CD4-positive, alpha-beta memory T cell (primary cell): ENCODE results near the gene KCNQ1. TPM values are rescaled to one million over a fixed set of nuclear protein-coding genes. Genes with fewer than 3 reads are reported as not detected.

Experiments used
- CTCF ChIA-PET: fragments of 350-600 bp; sonication (Branson Sonifier 250); formaldehyde crosslinking; loops from one replicate; lab custom pipeline; 2021; ENCODE audit warnings: inconsistent platforms; ENCODE audit not compliant: partially characterized antibody; lab: Charles Lee
- POLR2A ChIA-PET: fragments of 350-600 bp; sonication (Branson Sonifier 250); formaldehyde crosslinking; loops from one replicate; lab custom pipeline; 2021; ENCODE audit not compliant: partially characterized antibody; lab: Charles Lee
- DNase-seq, 5 donors: peaks; one replicate each; pipeline versions ENCODE4 v3.0.0 to v3.0.0-alpha.2; 2020 to 2022; ENCODE audit warnings: mixed read lengths in 1 of 5
- H3K27ac ChIP-seq: one replicate; pipeline ENCODE4 v1.7.0; 2013; ENCODE audit warnings: low read depth, low read length
- H3K27me3 ChIP-seq: 2 replicates; pipeline ENCODE4 v1.7.0; 2013; ENCODE audit warnings: mild to moderate bottlenecking, low read length, moderate library complexity; ENCODE audit not compliant: insufficient read depth
- H3K36me3 ChIP-seq: 2 replicates; pipeline ENCODE4 v1.7.0; 2013; ENCODE audit warnings: mild to moderate bottlenecking, low read length, moderate library complexity; ENCODE audit not compliant: insufficient read depth
- H3K4me1 ChIP-seq: 2 replicates; pipeline ENCODE4 v1.7.0; 2013; ENCODE audit warnings: mild to moderate bottlenecking, low read length, moderate library complexity; ENCODE audit not compliant: insufficient read depth
- H3K4me3 ChIP-seq, 2 donors: one replicate each; pipeline ENCODE4 v1.7.0; 2013; ENCODE audit warnings: low read length in 2 of 2, mild to moderate bottlenecking in 1 of 2
- H3K9me3 ChIP-seq, 2 donors: one replicate each; pipeline ENCODE4 v1.7.0; 2013; ENCODE audit warnings: low read length in 2 of 2, control low read depth in 1 of 2; ENCODE audit not compliant: control insufficient read depth in 1 of 2
- H3K27ac Mint-ChIP-seq, 7 donors: one replicate each; pipeline ENCODE4 v1.8.0; 2020 to 2021; ENCODE audit warnings: mixed read lengths in 7 of 7, mild to moderate bottlenecking in 6 of 7, inconsistent platforms in 3 of 7, moderate library complexity in 3 of 7
- H3K27me3 Mint-ChIP-seq, 2 donors: one replicate each; pipeline ENCODE4 v1.8.0; 2020 to 2021; ENCODE audit warnings: mixed read lengths in 2 of 2
- H3K36me3 Mint-ChIP-seq, 2 donors: one replicate each; pipeline ENCODE4 v1.8.0; 2020 to 2021; ENCODE audit warnings: mixed read lengths in 2 of 2, inconsistent platforms in 1 of 2, mild to moderate bottlenecking in 1 of 2
- H3K4me1 Mint-ChIP-seq, 4 donors: one replicate each; pipeline ENCODE4 v1.8.0; 2020 to 2021; ENCODE audit warnings: mixed read lengths in 4 of 4, mild to moderate bottlenecking in 1 of 4
- H3K4me3 Mint-ChIP-seq, 8 donors: one replicate each; pipeline ENCODE4 v1.8.0; 2020 to 2021; ENCODE audit warnings: mixed read lengths in 8 of 8, mild to moderate bottlenecking in 7 of 8, moderate library complexity in 6 of 8, inconsistent platforms in 3 of 8
- H3K9me3 Mint-ChIP-seq, 8 donors: one replicate each; pipeline ENCODE4 v1.8.0; 2020 to 2021; ENCODE audit warnings: mixed read lengths in 8 of 8, mild to moderate bottlenecking in 5 of 8, inconsistent platforms in 3 of 8, moderate library complexity in 1 of 8
- intact Hi-C: fragments of 100-400 bp; cut with micrococcal nuclease; formaldehyde crosslinking; loops from one replicate; pipeline ENCODE4 v1.15.1; 2023
- polyA plus RNA-seq, 2 donors: library from polyadenylated mRNA; unstranded; fragments of 300-500 nt; fragmentation: Illumina TruSeq; gene quantifications; one replicate each; pipeline ENCODE4 v1.2.3, GENCODE V29; 2021
- total RNA-seq, 2 experiments: library from RNA; stranded (reverse); gene quantifications; one replicate each; pipeline ENCODE4 v1.2.3, GENCODE V29; 2021

KCNQ1 gene
- total and polyA plus RNA-seq, 4 experiments from 2014 or later = 5.4 to 21.7 (median 21.5) TPM

- Histone ChIP-seq H3K4me3 (no peak overlapping the region), H3K36me3 (no peaks in the 10 kb centered on the region), H3K9me3 (no peaks in the 10 kb centered on the region), H3K4me1 (no peaks in the 10 kb centered on the region), H3K27ac (no peak overlapping the region), H3K27me3 (no peaks in the 10 kb centered on the region)
- no peaks in the 10 kb centered on the region for H3K27me3 Mint-ChIP-seq
- CTCF ChIA-PET = no interaction called here
- POLR2A ChIA-PET = no interaction called here
- intact Hi-C loops = no loop called here
- H3K4me1 Mint-ChIP-seq = no peaks in the 10 kb centered on the region
- DNase-seq = no peak
- no peak overlapping the region for H3K27ac Mint-ChIP-seq
- no peaks in the 10 kb centered on the region for H3K9me3 Mint-ChIP-seq
- peaks cover 4 to 15% of the 10 kb centered on the region in 2 donors for H3K36me3 Mint-ChIP-seq
- no peak overlapping the region for H3K4me3 Mint-ChIP-seq
Measured at GRCh38 chr11:2584812-2585565, 140.2 kb downstream of the KCNQ1 start.

- Histone ChIP-seq H3K9me3 (no peaks in the 10 kb centered on the region), H3K27ac (no peak overlapping the region), H3K4me3 (no peak overlapping the region), H3K4me1 (no peaks in the 10 kb centered on the region), H3K36me3 (no peaks in the 10 kb centered on the region), H3K27me3 (no peaks in the 10 kb centered on the region)
- Mint-ChIP-seq H3K27me3 (no peaks in the 10 kb centered on the region), H3K27ac (no peak overlapping the region), H3K9me3 (no peaks in the 10 kb centered on the region), H3K36me3 (peaks cover 10 to 20% of the 10 kb centered on the region in 2 donors), H3K4me3 (no peak overlapping the region), H3K4me1 (no peaks in the 10 kb centered on the region)
- intact Hi-C loops = no loop called here
- ChIA-PET POLR2A (no interaction called here), CTCF (no interaction called here)
- DNase-seq = no peak
Measured at GRCh38 chr11:2585566-2586086, 140.8 kb downstream of the KCNQ1 start.

GRCh38 chr11:2586087-2586792, 141.4 kb downstream of the KCNQ1 start:
- H3K9me3 ChIP-seq = no peaks in the 10 kb centered on the region

GRCh38 chr11:2586793-2587131, 142.0 kb downstream of the KCNQ1 start:
- CTCF ChIA-PET = no interaction called here
- Mint-ChIP-seq H3K27ac (no peak overlapping the region), H3K36me3 (peaks cover 14 to 26% of the 10 kb centered on the region in 2 donors), H3K9me3 (no peaks in the 10 kb centered on the region), H3K4me3 (no peak overlapping the region), H3K4me1 (no peaks in the 10 kb centered on the region), H3K27me3 (no peaks in the 10 kb centered on the region)
- POLR2A ChIA-PET = no interaction called here
- no peak for DNase-seq
- Histone ChIP-seq H3K36me3 (no peaks in the 10 kb centered on the region), H3K9me3 (no peaks in the 10 kb centered on the region), H3K27me3 (no peaks in the 10 kb centered on the region), H3K4me3 (no peak overlapping the region), H3K4me1 (no peaks in the 10 kb centered on the region), H3K27ac (no peak overlapping the region)
- intact Hi-C loops = no loop called here

More at GRCh38 chr11:2586087-2586792, 141.4 kb downstream of the KCNQ1 start:
- no peak for DNase-seq
- H3K4me3 ChIP-seq = no peak overlapping the region
- ChIA-PET POLR2A (no interaction called here), CTCF (no interaction called here)
- no peak overlapping the region for H3K27ac Mint-ChIP-seq
- H3K4me3 Mint-ChIP-seq = no peak overlapping the region
- H3K27me3 ChIP-seq = no peaks in the 10 kb centered on the region
- no peaks in the 10 kb centered on the region for H3K4me1 Mint-ChIP-seq
- H3K4me1 ChIP-seq = no peaks in the 10 kb centered on the region
- H3K36me3 Mint-ChIP-seq = peaks cover 14 to 23% of the 10 kb centered on the region in 2 donors
- H3K27me3 Mint-ChIP-seq = no peaks in the 10 kb centered on the region
- no peaks in the 10 kb centered on the region for H3K9me3 Mint-ChIP-seq
- H3K36me3 ChIP-seq = no peaks in the 10 kb centered on the region
- intact Hi-C loops = no loop called here
- no peak overlapping the region for H3K27ac ChIP-seq

- Histone ChIP-seq H3K27me3 (no peaks in the 10 kb centered on the region), H3K9me3 (no peaks in the 10 kb centered on the region), H3K27ac (no peak overlapping the region), H3K4me1 (no peaks in the 10 kb centered on the region), H3K4me3 (no peak overlapping the region), H3K36me3 (no peaks in the 10 kb centered on the region)
- Mint-ChIP-seq H3K9me3 (no peaks in the 10 kb centered on the region), H3K4me1 (no peaks in the 10 kb centered on the region), H3K4me3 (no peak overlapping the region), H3K36me3 (peaks cover 18 to 30% of the 10 kb centered on the region in 2 donors), H3K27ac (no peak overlapping the region), H3K27me3 (no peaks in the 10 kb centered on the region)
- POLR2A ChIA-PET = no interaction called here
- CTCF ChIA-PET = no interaction called here
- intact Hi-C loops = no loop called here
- DNase-seq = no peak
Measured at GRCh38 chr11:2587132-2587930, 142.5 kb downstream of the KCNQ1 start.

- H3K4me1 ChIP-seq = no peaks in the 10 kb centered on the region
- Mint-ChIP-seq H3K27me3 (no peaks in the 10 kb centered on the region), H3K9me3 (no peaks in the 10 kb centered on the region), H3K4me1 (no peaks in the 10 kb centered on the region), H3K36me3 (peaks cover 24 to 33% of the 10 kb centered on the region in 2 donors), H3K4me3 (no peak overlapping the region), H3K27ac (peak overlapping the region in 1 of 7 donors; percentile 61)
- no peak for DNase-seq
- no peaks in the 10 kb centered on the region for H3K9me3 ChIP-seq
- CTCF ChIA-PET = no interaction called here
- no peak overlapping the region for H3K4me3 ChIP-seq
- no peaks in the 10 kb centered on the region for H3K27me3 ChIP-seq
- H3K27ac ChIP-seq = no peak overlapping the region
- intact Hi-C loops = no loop called here
- no peaks in the 10 kb centered on the region for H3K36me3 ChIP-seq
- POLR2A ChIA-PET = no interaction called here
Measured at GRCh38 chr11:2587976-2588748, 143.4 kb downstream of the KCNQ1 start.
